IPS DF 6.9 (cell line): Measurements from ENCODE around the gene TGFB3.

Experiments
- DNase-seq: peaks from one replicate; pipeline ENCODE4 v3.0.0-alpha.2; 2013; ENCODE audit warnings: low read depth, low spot score
- H3K27ac ChIP-seq: one replicate; pipeline ENCODE4 v1.5.1; 2013; ENCODE audit warnings: low read length, control low read depth
- H3K27me3 ChIP-seq: 2 replicates; pipeline ENCODE4 v1.6.1; 2013; ENCODE audit warnings: mild to moderate bottlenecking, low read length; ENCODE audit not compliant: control insufficient read depth, insufficient read depth
- H3K36me3 ChIP-seq: 2 replicates; pipeline ENCODE4 v1.6.1; 2013; ENCODE audit warnings: low read length; ENCODE audit not compliant: control insufficient read depth, insufficient read depth
- H3K4me1 ChIP-seq: 2 replicates; pipeline ENCODE4 v1.6.1; 2013; ENCODE audit warnings: low read length; ENCODE audit not compliant: control insufficient read depth, insufficient read depth
- H3K4me3 ChIP-seq: 2 replicates; pipeline ENCODE4 v1.5.1; 2013; ENCODE audit warnings: mild to moderate bottlenecking, low read length
- H3K9me3 ChIP-seq: 2 replicates; pipeline ENCODE4 v1.6.1; 2013; ENCODE audit warnings: low read length, inconsistent platforms; ENCODE audit not compliant: control insufficient read depth, insufficient read depth
- WGBS: extraction: QIAGEN DNeasy Blood & Tissue Kit; methylation state at CpG from one replicate; pipeline ENCODE4 v1.1.7; 2013; ENCODE audit warnings: mixed read lengths, missing lambda C conversion rate; ENCODE audit not compliant: insufficient read length, insufficient coverage; 5-methylcytosine and 5-hydroxymethylcytosine counted together

TGFB3 gene

GRCh38 chr14:75979071-75979571 lies 2.7 kb downstream of the TGFB3 start:
- no CpG with 5 or more reads among the region's 14 CpGs for WGBS
- Histone ChIP-seq H3K27ac (no peak overlapping the region), H3K4me1 (peaks cover 4% of the 10 kb centered on the region; the same call in 1 of the 2 replicates), H3K27me3 (0 out of 2 replicates have a peak, but pooled peaks cover 1% of the 10 kb centered on the region), H3K36me3 (no peaks in the 10 kb centered on the region), H3K4me3 (no peak overlapping the region), H3K9me3 (no peaks in the 10 kb centered on the region)
- no peak for DNase-seq

DNA sequence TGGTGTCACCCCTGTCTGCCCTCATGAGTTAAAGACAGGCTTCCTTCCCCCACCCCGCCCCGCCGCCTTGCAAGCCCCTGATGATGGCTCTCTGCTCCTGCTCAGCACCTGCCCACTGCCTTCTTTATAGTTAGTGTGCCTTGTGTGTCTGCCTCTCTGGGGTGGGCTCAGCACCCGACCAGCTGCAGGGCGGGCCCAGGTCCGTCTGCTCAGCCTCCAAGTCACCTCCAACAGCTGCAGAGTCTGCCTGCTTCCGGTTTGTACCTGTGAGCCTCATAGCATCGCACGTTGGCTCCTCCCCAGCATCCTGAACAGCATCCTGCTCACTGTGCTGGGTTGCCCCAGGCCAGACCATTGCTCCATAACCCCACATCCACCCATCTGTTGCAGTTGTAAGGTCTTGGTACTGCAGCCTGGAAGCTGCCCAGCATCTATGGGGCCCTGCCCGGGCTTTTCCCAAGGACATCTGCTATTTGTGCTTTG lies 3.5 kb downstream of the TGFB3 start:
- no peak overlapping the region for H3K4me3 ChIP-seq
- H3K4me1 ChIP-seq = peaks cover 4% of the 10 kb centered on the region; the same call in 1 of the 2 replicates
- no peaks in the 10 kb centered on the region for H3K36me3 ChIP-seq
- 0 out of 2 replicates have a peak, but pooled peaks cover 1% of the 10 kb centered on the region for H3K27me3 ChIP-seq
- no CpG with 5 or more reads among the region's 10 CpGs for WGBS
- H3K9me3 ChIP-seq = no peaks in the 10 kb centered on the region
- DNase-seq = no peak
- no peak overlapping the region for H3K27ac ChIP-seq

DNA sequence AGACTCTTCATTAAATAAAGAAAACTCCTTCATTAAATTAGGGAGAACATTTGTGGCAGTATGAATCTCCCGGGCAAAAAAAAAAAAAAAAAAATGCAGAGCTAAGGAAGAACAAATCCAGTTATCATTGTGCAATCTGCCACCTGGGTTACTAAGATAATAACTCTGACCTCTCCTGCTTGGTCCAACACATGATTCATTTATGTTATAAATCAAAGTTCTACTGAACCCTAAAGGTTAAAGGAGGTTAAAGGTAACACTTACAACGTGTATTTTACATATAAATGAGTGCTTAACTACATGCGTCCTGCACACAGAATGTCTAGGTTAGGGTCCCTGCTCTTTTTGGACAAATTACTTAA lies 4.2 kb downstream of the TGFB3 start:
- no peak for DNase-seq
- Histone ChIP-seq H3K27ac (no peak overlapping the region), H3K36me3 (no peaks in the 10 kb centered on the region), H3K4me3 (no peak overlapping the region), H3K27me3 (0 out of 2 replicates have a peak, but pooled peaks cover 1% of the 10 kb centered on the region), H3K4me1 (peaks cover 4% of the 10 kb centered on the region; the same call in 1 of the 2 replicates), H3K9me3 (no peaks in the 10 kb centered on the region)
- no CpG with 5 or more reads among the region's 3 CpGs for WGBS

GRCh38 chr14:75976826-75977581 lies 4.8 kb downstream of the TGFB3 start:
- Histone ChIP-seq H3K4me3 (no peak overlapping the region), H3K4me1 (peaks cover 4% of the 10 kb centered on the region; the same call in 1 of the 2 replicates), H3K9me3 (no peaks in the 10 kb centered on the region), H3K36me3 (no peaks in the 10 kb centered on the region), H3K27me3 (0 out of 2 replicates have a peak, but pooled peaks cover 1% of the 10 kb centered on the region), H3K27ac (no peak overlapping the region)
- WGBS = no CpG with 5 or more reads among the region's 8 CpGs
- no peak for DNase-seq

- no peaks in the 10 kb centered on the region for H3K36me3 ChIP-seq
- no CpG with 5 or more reads among the region's 7 CpGs for WGBS
- H3K27ac ChIP-seq = no peak overlapping the region
- H3K27me3 ChIP-seq = no peaks in the 10 kb centered on the region
- H3K9me3 ChIP-seq = no peaks in the 10 kb centered on the region
- no peak for DNase-seq
- H3K4me1 ChIP-seq = 0 out of 2 replicates have a peak, but pooled peaks cover 3% of the 10 kb centered on the region
- H3K4me3 ChIP-seq = no peak overlapping the region
Measured at GRCh38 chr14:75972801-75973421, 8.9 kb downstream of the TGFB3 start.

GRCh38 chr14:75971509-75971908 lies 10.3 kb downstream of the TGFB3 start:
- DNase-seq = no peak
- Histone ChIP-seq H3K4me3 (no peak overlapping the region), H3K36me3 (no peaks in the 10 kb centered on the region), H3K4me1 (0 out of 2 replicates have a peak, but pooled peaks cover 1% of the 10 kb centered on the region), H3K27me3 (no peaks in the 10 kb centered on the region), H3K27ac (no peak overlapping the region), H3K9me3 (no peaks in the 10 kb centered on the region)
- no CpG with 5 or more reads among the region's 15 CpGs for WGBS

DNA sequence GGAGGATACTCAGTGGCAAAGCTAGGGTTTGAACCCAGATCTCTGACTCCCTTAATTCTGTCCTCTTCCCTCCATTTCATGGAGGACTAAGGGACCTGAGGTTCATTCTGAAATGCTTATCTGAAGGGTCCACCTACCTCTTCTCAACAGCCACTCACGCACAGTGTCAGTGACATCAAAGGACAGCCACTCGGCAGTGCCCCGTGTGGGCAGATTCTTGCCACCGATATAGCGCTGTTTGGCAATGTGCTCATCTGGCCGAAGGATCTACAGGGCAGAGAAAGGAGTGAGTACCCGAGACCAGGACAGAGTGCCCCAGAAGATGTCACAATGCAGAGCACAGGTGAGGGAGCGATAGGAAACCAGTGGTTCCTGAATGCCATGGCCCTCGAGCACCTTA lies 10.8 kb downstream of the TGFB3 start:
- H3K4me3 ChIP-seq = no peak overlapping the region
- H3K9me3 ChIP-seq = no peaks in the 10 kb centered on the region
- no peaks in the 10 kb centered on the region for H3K27me3 ChIP-seq
- no peak for DNase-seq
- no peak overlapping the region for H3K27ac ChIP-seq
- no peaks in the 10 kb centered on the region for H3K36me3 ChIP-seq
- H3K4me1 ChIP-seq = no peaks in the 10 kb centered on the region
- WGBS = no CpG with 5 or more reads among the region's 9 CpGs

GRCh38 chr14:75969891-75970290 lies 11.9 kb downstream of the TGFB3 start:
- DNase-seq = no peak
- Histone ChIP-seq H3K27me3 (no peaks in the 10 kb centered on the region), H3K4me1 (no peaks in the 10 kb centered on the region), H3K27ac (no peak overlapping the region), H3K36me3 (no peaks in the 10 kb centered on the region), H3K9me3 (no peaks in the 10 kb centered on the region), H3K4me3 (no peak overlapping the region)
- WGBS = no CpG with 5 or more reads among the region's 8 CpGs

- H3K27me3 ChIP-seq = no peaks in the 10 kb centered on the region
- no peak overlapping the region for H3K4me3 ChIP-seq
- H3K9me3 ChIP-seq = no peaks in the 10 kb centered on the region
- no peaks in the 10 kb centered on the region for H3K4me1 ChIP-seq
- no peak for DNase-seq
- H3K27ac ChIP-seq = no peak overlapping the region
- no peaks in the 10 kb centered on the region for H3K36me3 ChIP-seq
- no CpG with 5 or more reads among the region's 4 CpGs for WGBS
Measured at GRCh38 chr14:75969126-75969525, 12.7 kb downstream of the TGFB3 start.

DNA sequence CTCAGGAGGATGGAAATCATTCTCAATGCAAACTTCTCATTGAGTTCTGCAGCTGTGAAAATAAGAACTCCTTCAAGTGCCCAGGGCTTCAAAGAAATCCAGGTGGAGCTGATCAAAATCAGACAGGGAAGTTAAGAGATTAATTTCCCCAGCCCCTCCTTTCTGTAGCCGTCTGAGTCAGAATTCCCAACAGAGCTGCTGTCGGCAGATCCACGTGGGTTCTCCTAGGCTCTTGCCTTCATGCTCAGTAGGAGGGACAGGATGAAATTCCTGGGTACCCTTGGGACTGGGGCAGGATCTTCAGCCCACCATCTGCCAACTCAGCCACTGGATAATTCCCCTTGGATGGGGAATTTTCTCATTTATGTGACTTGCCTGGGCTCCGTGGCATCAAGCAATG lies 13.3 kb downstream of the TGFB3 start:
- Histone ChIP-seq H3K4me1 (no peaks in the 10 kb centered on the region), H3K36me3 (no peaks in the 10 kb centered on the region), H3K27ac (no peak overlapping the region), H3K4me3 (no peak overlapping the region), H3K27me3 (no peaks in the 10 kb centered on the region), H3K9me3 (no peaks in the 10 kb centered on the region)
- no peak for DNase-seq
- WGBS = no CpG with 5 or more reads among the region's 4 CpGs
